ENCODE measurements around the gene SPAG9. TPM values are rescaled to one million over a fixed set of nuclear protein-coding genes. Genes with fewer than 3 reads are reported as not detected.
A peak's percentile ranks its signal among the peaks of the same experiment; 100 is the strongest.

The SPAG9 gene
- total and polyA plus RNA-seq, 8 donors, result 105 to 147 (median 116) TPM

- Histone ChIP-seq H3K4me3 (no peak overlapping the region), H3K9me3 (no peaks in the 10 kb centered on the region), H3K27me3 (no peaks in the 10 kb centered on the region), H3K27ac (no peak overlapping the region), H3K36me3 (peaks cover 0 to 82% of the 10 kb centered on the region in 2 donors), H3K4me1 (peaks cover 0 to 9% of the 10 kb centered on the region in 2 donors)
- no peak for TF ChIP-seq CTCF (IDR thresholded peaks at IDR 0.05)
- DNase-seq, result no peak
- no peak for ATAC-seq
- intact Hi-C loops (cut with DNase I), result no loop called here
Observed at GRCh38 chr17:50973557-50974494, 146.8 kb downstream of the SPAG9 start.

- Histone ChIP-seq H3K27ac (no peak overlapping the region), H3K36me3 (peaks cover 0 to 79% of the 10 kb centered on the region in 2 donors), H3K4me3 (no peak overlapping the region), H3K4me1 (peaks cover 0 to 5% of the 10 kb centered on the region in 2 donors), H3K27me3 (no peaks in the 10 kb centered on the region), H3K9me3 (no peaks in the 10 kb centered on the region)
- intact Hi-C loops (cut with DNase I), result no loop called here
- ATAC-seq (no peak), DNase-seq (no peak)
- no peak for TF ChIP-seq CTCF (IDR thresholded peaks at IDR 0.05)
Observed at GRCh38 chr17:50972577-50972976, 148.1 kb downstream of the SPAG9 start.

GRCh38 chr17:50967795-50968194 lies 152.9 kb downstream of the SPAG9 start:
- Histone ChIP-seq H3K27me3 (no peaks in the 10 kb centered on the region), H3K9me3 (no peaks in the 10 kb centered on the region), H3K36me3 (peaks cover 0 to 72% of the 10 kb centered on the region in 2 donors), H3K4me3 (no peak overlapping the region), H3K27ac (peak overlapping the region in 1 of 2 donors; percentile 49), H3K4me1 (no peaks in the 10 kb centered on the region)
- intact Hi-C loops (cut with DNase I), result no loop called here
- DNase-seq (no peak), ATAC-seq (peak; percentile 30)
- no peak for TF ChIP-seq CTCF (IDR thresholded peaks at IDR 0.05)

- no peak for TF ChIP-seq CTCF (IDR thresholded peaks at IDR 0.05)
- DNase-seq (no peak), ATAC-seq (no peak)
- H3K4me3 ChIP-seq, result no peak overlapping the region
- no peak overlapping the region for H3K27ac ChIP-seq
- H3K4me1 ChIP-seq, result no peaks in the 10 kb centered on the region
- peaks cover 0 to 81% of the 10 kb centered on the region in 2 donors for H3K36me3 ChIP-seq
- intact Hi-C loops (cut with DNase I), result no loop called here
- H3K27me3 ChIP-seq, result no peaks in the 10 kb centered on the region
- no peaks in the 10 kb centered on the region for H3K9me3 ChIP-seq
Observed at GRCh38 chr17:50966163-50966666, 154.5 kb downstream of the SPAG9 start.

GRCh38 chr17:50963139-50963538 lies 157.5 kb downstream of the SPAG9 start:
- no peak overlapping the region for H3K27ac ChIP-seq
- peaks cover 0 to 63% of the 10 kb centered on the region in 2 donors for H3K36me3 ChIP-seq
- H3K4me1 ChIP-seq, result no peaks in the 10 kb centered on the region
- DNase-seq (no peak), ATAC-seq (no peak)
- no peaks in the 10 kb centered on the region for H3K27me3 ChIP-seq
- intact Hi-C loops (cut with DNase I), result no loop called here
- TF ChIP-seq CTCF (IDR thresholded peaks at IDR 0.05), result no peak
- no peaks in the 10 kb centered on the region for H3K9me3 ChIP-seq
- no peak overlapping the region for H3K4me3 ChIP-seq
